Spleen (tissue), 7 donors: ENCODE data around the gene VCP.

ENCODE experiments used
- CTCF ChIP-seq, 11 experiments: fragments of 200-600 bp in 7 of 11; fragments of 450-650 bp in 4 of 11; sonication (generic) in 4 of 11; IDR thresholded peaks in 8 of 11; conservative IDR thresholded peaks in 3 of 11; 1 replicate in 7 of 11; 2 replicates in 4 of 11; pipeline versions ENCODE4 v1.4.0 to v1.8.0; 2016 to 2021; ENCODE audit warnings: antibody characterized with exemption in 11 of 11, inconsistent platforms in 4 of 11, mild to moderate bottlenecking in 1 of 11
- POLR2A ChIP-seq, 3 donors: fragments of 450-650 bp; IDR thresholded peaks; one replicate each; pipeline ENCODE4 v1.5.1; 2017; ENCODE audit warnings: antibody characterized with exemption in 3 of 3, mild to moderate bottlenecking in 1 of 3
- donor health status: DM: no; HTN: no; CAD: no; lungs with moderate emphysema.
- donor health status: DM: no; HTN: no; CAD: no.
- donor health status: DM: no; HTN: no; CAD: no.

GRCh38 chr9:35071814-35072460 is 488 bp downstream of the VCP start:
- TF ChIP-seq POLR2A (IDR thresholded peaks at IDR 0.05): peak in 1 of 3 donors; percentile 69
- TF ChIP-seq CTCF (IDR thresholded peaks at IDR 0.05 in 8 of 11, conservative IDR thresholded peaks at IDR 0.05 in 3 of 11): peak in 9 of 11 experiments; percentile 21 to 62 (median 52)
